ENCODE measurements around the gene HOXC4.
"Not testable (repeated sequence)": the region's sequence is repeated elsewhere in the genome, so short reads cannot be mapped to it uniquely, and the experiment has no call there.

DNA sequence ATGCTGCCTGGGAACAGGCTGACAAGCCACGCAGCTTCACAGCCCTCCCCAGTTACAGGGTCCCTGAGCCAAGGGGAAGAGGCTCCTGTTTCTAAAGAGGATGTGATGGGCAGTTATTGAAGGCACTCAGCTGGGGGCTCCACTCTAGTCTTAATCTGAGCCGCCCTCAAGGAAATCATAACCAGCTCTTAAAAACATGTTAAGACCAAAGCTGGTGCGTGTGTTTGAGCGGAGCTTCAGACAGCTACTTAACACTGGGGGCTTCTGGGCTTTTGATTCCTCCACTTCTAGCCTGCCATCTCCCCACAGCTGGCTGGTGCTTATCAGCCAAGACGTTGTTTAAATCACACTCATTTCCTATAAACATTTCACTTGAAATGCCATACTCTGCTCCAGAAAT lies 42.3 kb downstream of the HOXC4 start:
- not testable (repeated sequence) for TF ChIP-seq MAFK (IDR thresholded peaks at IDR 0.05; ENCODE audit: low read depth, low read length); GABPA (IDR thresholded peaks at IDR 0.05; ENCODE audit: borderline replicate concordance, insufficient read depth, low read length); ZNF274 (IDR thresholded peaks at IDR 0.05; ENCODE audit: borderline replicate concordance, extremely low read depth, low read length); POLR2A (IDR thresholded peaks at IDR 0.05; ENCODE audit: control extremely low read depth in 1 of 2, low read depth in 2 of 2, low read length in 2 of 2); EP300 (IDR thresholded peaks at IDR 0.05; ENCODE audit: borderline replicate concordance in 1 of 2, low read depth in 2 of 2, low read length in 2 of 2); JUND (IDR thresholded peaks at IDR 0.05; ENCODE audit: low read length); PHF8 (conservative IDR thresholded peaks at IDR 0.05; ENCODE audit: low read depth, low read length)
- TF ChIP-seq, protein P1, sequence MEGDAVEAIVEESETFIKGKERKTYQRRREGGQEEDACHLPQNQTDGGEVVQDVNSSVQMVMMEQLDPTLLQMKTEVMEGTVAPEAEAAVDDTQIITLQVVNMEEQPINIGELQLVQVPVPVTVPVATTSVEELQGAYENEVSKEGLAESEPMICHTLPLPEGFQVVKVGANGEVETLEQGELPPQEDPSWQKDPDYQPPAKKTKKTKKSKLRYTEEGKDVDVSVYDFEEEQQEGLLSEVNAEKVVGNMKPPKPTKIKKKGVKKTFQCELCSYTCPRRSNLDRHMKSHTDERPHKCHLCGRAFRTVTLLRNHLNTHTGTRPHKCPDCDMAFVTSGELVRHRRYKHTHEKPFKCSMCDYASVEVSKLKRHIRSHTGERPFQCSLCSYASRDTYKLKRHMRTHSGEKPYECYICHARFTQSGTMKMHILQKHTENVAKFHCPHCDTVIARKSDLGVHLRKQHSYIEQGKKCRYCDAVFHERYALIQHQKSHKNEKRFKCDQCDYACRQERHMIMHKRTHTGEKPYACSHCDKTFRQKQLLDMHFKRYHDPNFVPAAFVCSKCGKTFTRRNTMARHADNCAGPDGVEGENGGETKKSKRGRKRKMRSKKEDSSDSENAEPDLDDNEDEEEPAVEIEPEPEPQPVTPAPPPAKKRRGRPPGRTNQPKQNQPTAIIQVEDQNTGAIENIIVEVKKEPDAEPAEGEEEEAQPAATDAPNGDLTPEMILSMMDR (IDR thresholded peaks at IDR 0.05; ENCODE audit: control extremely low read depth in 1 of 3, insufficient read depth in 1 of 3, low read depth in 1 of 3, low read length in 3 of 3): not testable (repeated sequence)
- TF ChIP-seq, protein P2, sequence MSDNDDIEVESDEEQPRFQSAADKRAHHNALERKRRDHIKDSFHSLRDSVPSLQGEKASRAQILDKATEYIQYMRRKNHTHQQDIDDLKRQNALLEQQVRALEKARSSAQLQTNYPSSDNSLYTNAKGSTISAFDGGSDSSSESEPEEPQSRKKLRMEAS (IDR thresholded peaks at IDR 0.05): not testable (repeated sequence)
- TF ChIP-seq, protein P3, sequence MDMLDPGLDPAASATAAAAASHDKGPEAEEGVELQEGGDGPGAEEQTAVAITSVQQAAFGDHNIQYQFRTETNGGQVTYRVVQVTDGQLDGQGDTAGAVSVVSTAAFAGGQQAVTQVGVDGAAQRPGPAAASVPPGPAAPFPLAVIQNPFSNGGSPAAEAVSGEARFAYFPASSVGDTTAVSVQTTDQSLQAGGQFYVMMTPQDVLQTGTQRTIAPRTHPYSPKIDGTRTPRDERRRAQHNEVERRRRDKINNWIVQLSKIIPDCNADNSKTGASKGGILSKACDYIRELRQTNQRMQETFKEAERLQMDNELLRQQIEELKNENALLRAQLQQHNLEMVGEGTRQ (IDR thresholded peaks at IDR 0.05; ENCODE audit: low read length): not testable (repeated sequence)
- TF ChIP-seq, protein P4, sequence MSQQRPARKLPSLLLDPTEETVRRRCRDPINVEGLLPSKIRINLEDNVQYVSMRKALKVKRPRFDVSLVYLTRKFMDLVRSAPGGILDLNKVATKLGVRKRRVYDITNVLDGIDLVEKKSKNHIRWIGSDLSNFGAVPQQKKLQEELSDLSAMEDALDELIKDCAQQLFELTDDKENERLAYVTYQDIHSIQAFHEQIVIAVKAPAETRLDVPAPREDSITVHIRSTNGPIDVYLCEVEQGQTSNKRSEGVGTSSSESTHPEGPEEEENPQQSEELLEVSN (IDR thresholded peaks at IDR 0.05): not testable (repeated sequence)
- TF ChIP-seq, protein P5, sequence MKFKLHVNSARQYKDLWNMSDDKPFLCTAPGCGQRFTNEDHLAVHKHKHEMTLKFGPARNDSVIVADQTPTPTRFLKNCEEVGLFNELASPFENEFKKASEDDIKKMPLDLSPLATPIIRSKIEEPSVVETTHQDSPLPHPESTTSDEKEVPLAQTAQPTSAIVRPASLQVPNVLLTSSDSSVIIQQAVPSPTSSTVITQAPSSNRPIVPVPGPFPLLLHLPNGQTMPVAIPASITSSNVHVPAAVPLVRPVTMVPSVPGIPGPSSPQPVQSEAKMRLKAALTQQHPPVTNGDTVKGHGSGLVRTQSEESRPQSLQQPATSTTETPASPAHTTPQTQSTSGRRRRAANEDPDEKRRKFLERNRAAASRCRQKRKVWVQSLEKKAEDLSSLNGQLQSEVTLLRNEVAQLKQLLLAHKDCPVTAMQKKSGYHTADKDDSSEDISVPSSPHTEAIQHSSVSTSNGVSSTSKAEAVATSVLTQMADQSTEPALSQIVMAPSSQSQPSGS (IDR thresholded peaks at IDR 0.05; ENCODE audit: low read length): not testable (repeated sequence)

All from H1 (cell line).